Prostate gland (tissue), 2 donors: Measurements from ENCODE around the gene CYS1. TPM values are rescaled to one million over a fixed set of nuclear protein-coding genes. Genes with fewer than 3 reads are reported as not detected.

Experiments used
- DNase-seq: peaks from one replicate; pipeline ENCODE4 v3.0.0-alpha.2; 2019; ENCODE audit warnings: low spot score
- H3K27ac ChIP-seq, 2 donors: fragments of 200-600 bp; sonication (generic); 2 replicates each; pipeline ENCODE4 v1.5.1; 2017 to 2019
- H3K27me3 ChIP-seq: fragments of 200-600 bp; sonication (generic); replicated peaks from 2 replicates; pipeline ENCODE4 v1.5.1; 2019; ENCODE audit not compliant: insufficient read depth
- H3K36me3 ChIP-seq, 2 donors: fragments of 200-600 bp; sonication (generic); 1 replicate in 1 of 2; 2 replicates in 1 of 2; pipeline versions ENCODE4 v1.5.1 to v1.8.1; 2017 to 2019
- H3K4me1 ChIP-seq: fragments of 200-600 bp; sonication (generic); replicated peaks from 2 replicates; pipeline ENCODE4 v1.5.1; 2019
- H3K4me3 ChIP-seq, 2 donors: fragments of 200-600 bp; sonication (generic); 2 replicates each; pipeline ENCODE4 v1.5.1; 2017 to 2019
- H3K9me3 ChIP-seq: fragments of 200-600 bp; sonication (generic); 2 replicates; pipeline ENCODE4 v1.5.1; 2017
- POLR2A ChIP-seq: fragments of 450-650 bp; IDR thresholded peaks from one replicate; pipeline ENCODE4 v1.6.1; 2016; ENCODE audit warnings: antibody characterized with exemption, mild to moderate bottlenecking
- POLR2AphosphoS5 ChIP-seq: sonication (generic); formaldehyde crosslinking; IDR thresholded peaks from one replicate; pipeline ENCODE4 v1.6.1; 2017; ENCODE audit warnings: antibody characterized with exemption
- WGBS: methylation state at CpG from one replicate; pipeline ENCODE4 v1.1.5; 2018; 5-methylcytosine and 5-hydroxymethylcytosine counted together
- intact Hi-C: fragments of 100-400 bp; cut with DNase I; formaldehyde crosslinking; loops from one replicate; pipeline ENCODE4 v1.14.2; 2022
- total RNA-seq, 2 donors: library from RNA; depleted of rRNA; stranded (reverse); fragments of >200 nt; gene quantifications; one replicate each; pipeline ENCODE4 v1.1.0, GENCODE V29; 2016
- TF ChIP-seq, protein P1 (sequence below), 4 experiments: fragments of 200-600 bp in 2 of 4; fragments of 450-650 bp in 2 of 4; sonication (generic) in 2 of 4; IDR thresholded peaks; 1 replicate in 3 of 4; 2 replicates in 1 of 4; pipeline ENCODE4 v1.5.1; 2016 to 2019; ENCODE audit warnings: antibody characterized with exemption in 4 of 4, mild to moderate bottlenecking in 2 of 4, moderate library complexity in 2 of 4

The CYS1 gene
- total RNA-seq, 2 donors from 2014 or later = 1.5 to 5.2 TPM

DNA sequence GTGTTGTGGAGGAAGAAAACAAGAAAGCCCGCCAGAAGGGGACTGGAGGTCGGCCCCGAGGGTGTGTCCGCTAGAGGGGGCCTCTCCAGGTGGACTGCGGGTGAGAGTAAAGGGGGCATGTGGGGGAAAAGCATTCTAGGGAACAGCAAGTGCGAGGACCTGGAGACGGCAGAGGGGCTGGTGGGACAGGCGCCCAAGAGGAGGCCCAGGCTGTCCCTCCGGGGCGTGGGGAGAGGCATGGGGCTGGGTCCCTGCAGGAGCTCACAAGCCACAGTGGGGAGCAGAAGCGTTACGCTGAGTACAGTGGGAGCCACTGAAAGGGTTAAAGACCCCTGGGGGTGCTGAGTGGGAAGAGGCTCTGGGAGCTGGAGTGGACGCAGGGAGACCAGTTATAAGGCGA, 38.5 kb downstream of the CYS1 start:
- Histone ChIP-seq H3K36me3 (no peaks in the 10 kb centered on the region), H3K27ac (peak overlapping the region in 1 of 2 donors; percentile 76), H3K9me3 (no peaks in the 10 kb centered on the region), H3K27me3 (no peaks in the 10 kb centered on the region), H3K4me3 (no peak overlapping the region), H3K4me1 (no peaks in the 10 kb centered on the region)
- intact Hi-C loops = no loop called here
- 90% methylated on average over 14 of the region's 14 CpGs for WGBS
- no peak for DNase-seq
- TF ChIP-seq POLR2A (no peak), POLR2AphosphoS5 (no peak)
- TF ChIP-seq, protein P1, sequence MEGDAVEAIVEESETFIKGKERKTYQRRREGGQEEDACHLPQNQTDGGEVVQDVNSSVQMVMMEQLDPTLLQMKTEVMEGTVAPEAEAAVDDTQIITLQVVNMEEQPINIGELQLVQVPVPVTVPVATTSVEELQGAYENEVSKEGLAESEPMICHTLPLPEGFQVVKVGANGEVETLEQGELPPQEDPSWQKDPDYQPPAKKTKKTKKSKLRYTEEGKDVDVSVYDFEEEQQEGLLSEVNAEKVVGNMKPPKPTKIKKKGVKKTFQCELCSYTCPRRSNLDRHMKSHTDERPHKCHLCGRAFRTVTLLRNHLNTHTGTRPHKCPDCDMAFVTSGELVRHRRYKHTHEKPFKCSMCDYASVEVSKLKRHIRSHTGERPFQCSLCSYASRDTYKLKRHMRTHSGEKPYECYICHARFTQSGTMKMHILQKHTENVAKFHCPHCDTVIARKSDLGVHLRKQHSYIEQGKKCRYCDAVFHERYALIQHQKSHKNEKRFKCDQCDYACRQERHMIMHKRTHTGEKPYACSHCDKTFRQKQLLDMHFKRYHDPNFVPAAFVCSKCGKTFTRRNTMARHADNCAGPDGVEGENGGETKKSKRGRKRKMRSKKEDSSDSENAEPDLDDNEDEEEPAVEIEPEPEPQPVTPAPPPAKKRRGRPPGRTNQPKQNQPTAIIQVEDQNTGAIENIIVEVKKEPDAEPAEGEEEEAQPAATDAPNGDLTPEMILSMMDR (IDR thresholded peaks at IDR 0.05) = no peak

DNA sequence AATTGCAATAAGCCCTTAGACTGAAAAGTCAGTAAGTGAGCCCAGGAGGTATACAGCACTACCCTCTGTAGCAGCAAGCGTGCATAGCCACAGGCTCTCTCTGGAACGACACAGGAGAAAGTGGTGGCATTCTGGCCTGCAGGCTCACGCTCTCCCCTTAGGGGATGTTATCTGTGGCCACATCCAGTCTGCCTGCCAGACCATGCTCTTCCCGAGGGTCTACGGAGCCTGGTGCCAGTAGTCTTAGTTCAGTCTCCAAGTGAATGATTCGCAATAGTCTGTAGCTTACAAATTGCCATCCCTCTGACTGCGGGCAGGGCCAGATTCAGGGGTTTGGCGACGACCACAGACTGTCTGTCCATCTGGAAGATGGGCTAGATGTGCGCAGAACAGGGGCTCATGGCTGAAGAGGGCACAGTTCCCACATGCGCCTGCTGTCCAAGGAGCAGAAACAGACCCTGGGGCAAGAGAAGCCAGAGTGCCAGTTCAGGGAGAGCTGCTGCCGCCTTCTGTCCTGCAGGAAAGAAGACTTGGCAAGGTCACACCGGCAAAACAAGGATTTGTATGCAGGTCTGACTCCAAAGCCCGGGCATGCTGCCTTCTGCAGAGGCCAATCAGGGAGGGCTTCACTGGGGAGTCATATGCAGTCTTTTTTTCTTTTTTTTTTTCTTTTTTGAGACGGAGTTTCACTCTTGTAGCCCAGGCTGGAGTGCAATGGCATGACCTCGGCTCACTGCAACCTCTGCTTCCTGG, 40.4 kb downstream of the CYS1 start:
- H3K36me3 ChIP-seq = no peaks in the 10 kb centered on the region
- no peaks in the 10 kb centered on the region for H3K27me3 ChIP-seq
- no peak overlapping the region for H3K27ac ChIP-seq
- H3K4me3 ChIP-seq = no peak overlapping the region
- intact Hi-C loops = no loop called here
- no peaks in the 10 kb centered on the region for H3K9me3 ChIP-seq
- DNase-seq = peak; percentile 65
- TF ChIP-seq, protein P1 (IDR thresholded peaks at IDR 0.05) = peak in 1 of 4 experiments; percentile 28
- TF ChIP-seq POLR2A (no peak), POLR2AphosphoS5 (peak; percentile 20)
- WGBS = 63% methylated on average over 16 of the region's 16 CpGs
- H3K4me1 ChIP-seq = no peaks in the 10 kb centered on the region

DNA sequence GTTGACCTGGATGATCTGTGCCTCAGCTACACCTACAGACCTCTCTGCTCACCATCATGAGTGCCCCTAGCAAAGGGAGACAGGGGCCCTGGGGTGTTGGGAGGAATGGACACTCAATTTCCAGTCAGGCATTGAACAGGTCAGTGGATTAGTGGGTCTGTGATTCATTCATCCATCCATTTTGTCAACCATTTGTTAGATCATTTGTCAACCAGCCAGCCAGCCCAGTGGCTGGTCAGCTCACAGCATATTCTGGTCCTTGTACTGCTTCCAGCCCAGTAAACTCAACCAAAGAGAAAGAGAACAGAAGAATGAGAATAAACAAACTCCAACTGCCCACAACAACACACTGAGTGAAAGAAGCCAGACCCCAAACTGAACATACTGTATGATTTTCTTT, 41.5 kb downstream of the CYS1 start:
- intact Hi-C loops = no loop called here
- no peaks in the 10 kb centered on the region for H3K4me1 ChIP-seq
- no peaks in the 10 kb centered on the region for H3K27me3 ChIP-seq
- no peak for DNase-seq
- TF ChIP-seq POLR2A (no peak), POLR2AphosphoS5 (no peak)
- TF ChIP-seq, protein P1 (IDR thresholded peaks at IDR 0.05) = no peak
- no peaks in the 10 kb centered on the region for H3K9me3 ChIP-seq
- H3K36me3 ChIP-seq = no peaks in the 10 kb centered on the region
- H3K4me3 ChIP-seq = no peak overlapping the region
- no peak overlapping the region for H3K27ac ChIP-seq

DNA sequence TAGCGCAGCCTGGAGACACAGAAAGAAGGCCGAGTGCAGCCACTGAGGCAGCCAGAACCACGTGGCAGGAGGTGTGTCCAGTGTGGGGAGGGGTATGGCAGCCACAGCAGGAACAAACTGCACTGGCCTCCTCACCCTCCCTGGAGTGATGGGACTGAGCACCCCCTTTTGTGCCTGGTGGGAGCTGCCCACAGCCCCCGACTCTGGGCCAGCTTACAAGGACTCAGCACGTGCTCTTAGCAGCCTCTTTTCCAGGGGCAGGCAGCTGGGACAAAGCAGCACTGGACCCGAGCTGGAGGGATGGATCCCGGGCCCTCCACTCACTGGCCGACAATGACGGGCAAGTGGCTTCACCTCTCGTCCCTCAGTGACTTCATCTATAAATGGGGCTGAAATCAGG, 42.1 kb downstream of the CYS1 start:
- Histone ChIP-seq H3K4me1 (no peaks in the 10 kb centered on the region), H3K27me3 (no peaks in the 10 kb centered on the region), H3K36me3 (no peaks in the 10 kb centered on the region), H3K4me3 (no peak overlapping the region), H3K9me3 (no peaks in the 10 kb centered on the region), H3K27ac (no peak overlapping the region)
- no peak for TF ChIP-seq POLR2A
- no peak for TF ChIP-seq POLR2AphosphoS5
- TF ChIP-seq, protein P1 (IDR thresholded peaks at IDR 0.05) = no peak
- no peak for DNase-seq
- 87% methylated on average over 10 of the region's 10 CpGs for WGBS
- intact Hi-C loops = no loop called here
